HG03175 (cell line): ENCODE data around the gene NCCRP1.

ENCODE experiments used
- ATAC-seq: cut with Tn5 transposase; IDR thresholded peaks from one replicate; pipeline ENCODE4 v1.9.1; 2021; ENCODE audit warnings: mild to moderate bottlenecking, moderate library complexity; ENCODE audit not compliant: unreplicated experiment

The NCCRP1 gene

GRCh38 chr19:39196860-39197562 lies at the start of gene NCCRP1:
Gene NCCRP1, plus strand, starts transcription at chr19:39196964. Its CDS starts 19 bp downstream, at chr19:39196983.
- no peak for ATAC-seq

DNA sequence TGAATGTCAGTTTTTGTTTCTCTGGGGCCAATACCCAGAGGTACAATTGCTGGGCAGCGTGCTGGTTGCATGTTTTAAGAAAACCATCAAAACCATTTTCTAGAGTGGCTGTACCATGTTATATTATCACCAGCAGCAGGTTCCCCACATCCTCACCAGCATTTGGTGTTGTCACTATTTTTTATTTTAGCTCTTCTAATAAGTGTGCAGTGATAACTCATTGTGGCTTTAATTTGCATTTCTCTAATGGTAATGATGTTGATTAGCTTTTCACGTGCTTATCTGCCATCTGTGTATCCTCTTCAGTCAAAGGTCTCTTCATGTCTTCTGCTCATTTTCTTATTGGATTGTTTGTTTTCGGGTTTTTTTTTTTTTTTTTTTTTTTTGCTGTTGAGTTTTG lies 49.3 kb upstream of the NCCRP1 start:
- no peak for ATAC-seq

GRCh38 chr19:39148939-39149529 lies 47.7 kb upstream of the NCCRP1 start:
- no peak for ATAC-seq

- no peak for ATAC-seq
Observed at GRCh38 chr19:39150235-39150634, 46.5 kb upstream of the NCCRP1 start.

GRCh38 chr19:39150807-39151600 lies 45.8 kb upstream of the NCCRP1 start:
- no peak for ATAC-seq

- no peak for ATAC-seq
Observed at GRCh38 chr19:39152066-39152465, 44.7 kb upstream of the NCCRP1 start.

DNA sequence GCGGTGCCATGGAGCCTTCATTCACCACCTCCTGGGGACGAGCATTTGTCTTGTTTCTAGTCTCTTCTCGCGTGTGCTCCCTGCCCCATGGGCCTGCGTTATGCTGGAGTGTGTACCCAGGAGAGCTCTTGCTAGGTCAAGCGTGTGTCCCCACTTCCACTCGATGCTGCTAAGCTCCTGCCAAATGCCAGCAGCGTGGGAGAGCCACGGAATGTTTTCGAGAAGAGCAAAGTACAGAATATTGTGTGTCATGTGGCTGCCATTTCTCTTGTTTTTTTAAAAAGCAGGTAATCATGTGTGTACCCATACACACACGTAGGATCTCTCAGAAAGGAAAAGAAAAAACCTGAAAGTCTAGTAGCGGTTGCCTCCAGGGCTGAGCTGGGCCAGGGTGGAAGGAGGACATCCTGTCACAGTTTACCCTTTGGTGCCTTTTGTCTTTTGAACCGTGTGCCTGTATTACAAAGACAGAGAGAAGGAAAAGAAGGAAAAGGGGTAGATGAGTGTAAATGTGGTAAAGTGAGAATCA lies 42.6 kb upstream of the NCCRP1 start:
- no peak for ATAC-seq

DNA sequence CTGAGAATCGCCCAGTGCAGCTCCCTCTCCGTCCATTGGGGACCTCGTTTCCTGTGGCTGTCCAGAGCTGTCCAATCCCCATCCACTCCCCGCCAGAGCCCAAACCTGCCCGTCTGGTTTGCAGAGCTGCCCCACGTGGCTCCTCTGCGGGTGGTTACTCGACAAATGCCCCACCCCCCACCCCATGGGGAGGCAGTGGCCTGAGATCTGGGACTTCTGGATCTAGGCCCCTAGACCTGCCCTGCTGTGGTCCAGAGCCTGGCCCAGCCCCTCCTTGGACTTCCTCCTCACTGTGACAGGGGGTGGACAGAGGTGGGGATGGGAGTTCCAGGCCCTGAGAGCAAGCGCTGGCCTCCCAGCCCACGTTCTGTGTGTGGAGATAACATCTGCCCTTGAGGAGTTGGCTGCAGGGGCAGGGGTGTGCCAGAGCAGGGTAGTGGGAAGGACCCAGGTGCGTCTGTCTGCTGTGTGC lies 42.1 kb upstream of the NCCRP1 start:
- ATAC-seq = no peak

DNA sequence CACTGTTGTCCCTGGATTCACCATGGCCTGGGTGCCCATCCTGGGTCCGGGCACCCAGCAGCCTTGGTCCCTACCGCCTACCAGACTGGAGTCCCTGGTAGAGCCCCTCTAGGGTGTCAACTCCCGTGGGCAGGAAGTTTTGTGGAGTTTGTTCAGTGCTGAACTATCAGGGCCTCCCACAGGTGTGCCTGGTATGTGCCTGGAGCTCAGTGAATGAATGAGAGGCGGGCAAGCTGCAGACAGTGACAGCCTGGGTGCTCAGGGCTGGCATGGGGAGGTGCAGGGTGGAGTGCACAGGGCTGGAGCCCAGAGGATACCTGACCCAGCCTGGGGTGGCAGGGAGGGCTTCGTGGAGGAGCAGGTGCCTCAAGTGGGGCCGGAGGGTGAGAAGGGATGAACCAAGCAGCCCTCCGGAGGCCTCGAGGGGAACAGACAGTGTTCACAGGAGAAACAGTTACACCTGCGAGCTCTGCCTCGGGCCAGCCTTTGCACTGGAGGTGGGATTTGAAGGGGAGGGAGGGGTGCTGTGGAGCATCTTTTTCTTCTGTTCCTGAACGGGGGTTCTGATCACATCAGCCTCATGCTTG lies 41.6 kb upstream of the NCCRP1 start:
- no peak for ATAC-seq

DNA sequence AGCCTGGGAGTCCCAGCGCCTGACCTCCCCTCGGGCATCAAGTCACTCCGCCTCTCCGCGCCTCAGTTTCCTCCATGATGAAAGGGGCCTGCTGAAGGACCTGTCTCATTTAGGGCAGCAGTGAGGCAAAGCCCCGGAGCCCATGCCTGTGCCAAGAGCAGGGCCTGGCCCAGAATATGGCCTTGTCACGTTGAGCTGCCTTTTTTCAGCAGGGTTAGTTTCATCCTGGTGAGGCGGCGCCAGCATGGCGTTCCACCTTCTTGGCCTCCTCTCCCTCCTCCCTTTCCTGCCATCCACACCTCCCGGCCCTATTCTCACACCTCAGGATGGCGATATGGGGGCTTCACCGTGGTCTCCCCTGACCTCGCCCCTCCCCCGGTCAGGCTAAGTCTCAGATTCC lies 41.0 kb upstream of the NCCRP1 start:
- ATAC-seq = no peak

DNA sequence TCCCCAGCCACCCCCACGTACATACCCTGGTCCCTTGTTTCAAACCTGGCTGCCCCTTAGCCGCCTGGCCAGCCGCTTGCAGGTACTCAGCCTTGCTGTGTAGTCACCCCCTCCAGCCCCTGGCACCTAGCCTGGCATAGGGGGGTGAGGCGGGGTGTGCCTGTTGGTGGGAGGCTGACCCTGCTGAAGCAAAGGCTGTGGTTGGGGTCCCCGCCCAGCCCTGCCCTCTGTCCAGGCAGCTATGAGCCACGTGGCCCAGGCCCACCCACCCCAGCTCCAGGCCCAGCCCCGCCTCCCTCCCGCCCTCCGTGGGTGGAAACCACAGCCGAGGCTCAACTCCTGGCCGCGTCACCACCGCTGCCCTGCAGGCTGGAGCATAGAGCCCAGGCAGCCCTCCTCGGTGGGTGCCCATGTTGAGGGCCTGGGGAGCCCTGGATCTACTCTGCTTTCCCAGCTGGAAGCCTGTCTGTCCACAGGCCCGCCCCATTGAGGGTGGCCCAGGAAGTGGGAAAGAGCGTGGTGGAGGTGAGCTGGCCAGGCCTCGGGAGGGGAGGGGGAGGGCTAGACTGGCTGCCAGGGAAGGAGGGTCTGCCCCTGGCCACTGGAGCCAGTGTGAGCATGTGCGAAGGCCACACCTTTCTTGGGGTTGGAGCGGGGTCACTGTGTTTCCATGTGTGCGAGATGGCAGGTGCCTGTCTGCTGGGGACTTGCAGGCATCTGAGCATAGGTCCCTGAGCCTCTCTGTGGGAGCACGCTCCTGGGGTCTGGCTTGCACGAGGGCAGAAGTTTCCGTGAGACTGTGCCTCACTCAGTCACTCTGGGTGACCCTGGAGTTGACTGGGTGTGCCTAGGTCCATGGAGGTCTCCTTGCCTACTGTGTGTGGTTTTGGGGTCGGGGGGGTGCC lies 40.2 kb upstream of the NCCRP1 start:
- no peak for ATAC-seq

GRCh38 chr19:39157275-39157996 lies 39.3 kb upstream of the NCCRP1 start:
- ATAC-seq = no peak

GRCh38 chr19:39157997-39158389 lies 38.8 kb upstream of the NCCRP1 start:
- ATAC-seq = no peak

DNA sequence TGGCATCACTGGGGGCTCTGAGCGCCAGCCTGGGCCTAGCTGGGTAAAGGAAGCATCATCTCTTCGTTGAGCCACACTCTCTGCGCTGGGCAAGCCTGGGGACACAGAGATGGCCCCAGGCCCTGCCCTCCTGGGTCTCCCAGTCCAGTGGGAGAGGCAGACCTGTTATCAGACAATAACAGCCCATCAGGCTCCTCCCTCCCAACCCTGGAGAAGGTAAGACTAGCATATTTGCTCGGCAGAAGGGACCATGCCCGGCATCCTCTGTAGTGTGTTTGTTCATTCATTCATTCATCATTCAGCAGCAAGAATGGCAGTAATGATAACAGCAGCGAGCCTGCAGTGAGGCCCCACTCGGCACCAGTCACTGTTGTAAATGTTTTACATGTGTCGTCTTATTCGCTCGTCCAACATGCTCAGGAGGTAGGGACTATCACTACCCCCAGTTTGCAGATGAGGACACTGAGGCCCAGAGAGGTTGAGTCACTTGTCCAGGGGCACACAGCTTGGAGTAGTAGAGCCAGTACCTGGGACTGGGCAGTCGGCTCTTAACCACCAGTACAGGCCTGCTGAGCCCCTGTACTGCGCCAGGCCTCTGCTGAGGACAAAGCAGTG lies 38.0 kb upstream of the NCCRP1 start:
- ATAC-seq = no peak

DNA sequence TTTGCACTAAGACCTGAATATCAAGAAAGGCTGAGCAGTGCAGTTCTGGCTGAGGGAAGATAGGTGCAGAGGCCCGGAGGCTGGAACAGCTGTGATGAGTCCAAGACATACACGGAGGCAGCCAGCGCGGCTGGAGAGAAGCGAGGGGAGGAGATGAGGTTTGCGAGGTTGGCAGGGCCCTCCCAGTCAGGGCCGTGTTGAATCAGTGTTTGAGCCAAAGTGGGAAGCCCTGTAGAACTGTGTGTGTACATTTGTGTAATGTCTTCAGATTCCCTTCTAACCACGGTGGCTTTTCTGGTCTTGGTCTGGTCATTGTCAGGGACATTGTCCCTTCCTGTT lies 36.3 kb upstream of the NCCRP1 start:
- ATAC-seq = no peak

DNA sequence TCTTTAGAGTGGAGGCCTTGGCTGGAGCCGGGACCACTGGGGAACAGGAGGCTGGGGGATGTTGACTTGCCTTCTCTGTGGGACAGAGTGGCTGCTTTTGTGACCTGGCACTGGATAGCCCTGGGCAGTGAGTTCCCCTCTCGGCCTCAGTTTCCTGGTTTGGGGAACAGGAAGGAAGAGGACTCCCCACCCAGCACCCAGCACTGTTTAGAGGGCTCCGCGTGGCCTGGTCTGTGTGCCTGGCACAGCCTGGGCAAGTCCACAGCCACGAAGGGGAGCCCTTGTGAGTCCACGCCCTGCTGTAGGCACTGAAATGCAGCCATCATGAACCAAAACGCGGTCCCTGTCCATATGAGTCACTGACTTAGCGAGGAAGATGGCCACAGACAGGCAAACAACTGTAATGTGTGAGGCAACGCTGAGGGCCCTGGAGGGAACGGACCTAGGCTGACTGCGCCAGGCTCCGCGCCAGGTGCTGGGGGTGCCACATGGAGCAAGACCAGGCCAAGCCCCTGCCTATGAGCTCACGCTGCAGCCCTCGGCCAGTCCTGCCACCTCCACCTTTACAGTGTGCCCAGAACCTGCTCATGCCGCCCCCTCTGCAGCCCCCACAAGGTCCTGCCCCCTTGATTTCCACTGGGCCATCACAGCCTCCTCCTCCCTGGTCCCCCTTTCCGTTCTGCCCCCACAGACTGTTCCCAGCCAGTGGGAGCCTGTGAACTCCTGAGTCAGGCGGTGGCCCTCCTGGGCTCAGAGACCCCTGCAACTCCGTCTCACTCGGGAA lies 35.7 kb upstream of the NCCRP1 start:
- no peak for ATAC-seq

GRCh38 chr19:39162441-39163043 lies 34.2 kb upstream of the NCCRP1 start:
- ATAC-seq = no peak

GRCh38 chr19:39163621-39164020 lies 33.1 kb upstream of the NCCRP1 start:
- ATAC-seq = no peak
